ENCODE measurements around the gene DAPK3.

DNA sequence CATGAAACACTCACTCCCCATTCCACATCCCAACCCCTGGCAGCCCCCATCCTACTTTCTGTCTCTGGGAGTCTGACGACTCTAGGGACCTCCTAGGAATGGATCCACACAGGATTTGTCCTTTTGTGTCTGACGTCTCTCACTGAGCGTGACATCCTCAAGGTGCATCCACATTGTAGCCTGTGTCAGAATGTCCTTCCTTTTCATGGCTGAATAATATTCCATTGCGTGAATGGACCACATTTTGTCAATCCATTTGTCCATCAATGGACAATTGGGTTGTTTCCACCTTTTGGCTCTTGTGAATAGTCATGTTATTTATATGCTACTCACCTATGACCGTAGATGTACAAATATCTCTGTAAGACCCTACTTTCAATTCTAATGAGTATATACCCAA is 54.9 kb downstream of the DAPK3 start:
- TF ChIP-seq, protein P1, sequence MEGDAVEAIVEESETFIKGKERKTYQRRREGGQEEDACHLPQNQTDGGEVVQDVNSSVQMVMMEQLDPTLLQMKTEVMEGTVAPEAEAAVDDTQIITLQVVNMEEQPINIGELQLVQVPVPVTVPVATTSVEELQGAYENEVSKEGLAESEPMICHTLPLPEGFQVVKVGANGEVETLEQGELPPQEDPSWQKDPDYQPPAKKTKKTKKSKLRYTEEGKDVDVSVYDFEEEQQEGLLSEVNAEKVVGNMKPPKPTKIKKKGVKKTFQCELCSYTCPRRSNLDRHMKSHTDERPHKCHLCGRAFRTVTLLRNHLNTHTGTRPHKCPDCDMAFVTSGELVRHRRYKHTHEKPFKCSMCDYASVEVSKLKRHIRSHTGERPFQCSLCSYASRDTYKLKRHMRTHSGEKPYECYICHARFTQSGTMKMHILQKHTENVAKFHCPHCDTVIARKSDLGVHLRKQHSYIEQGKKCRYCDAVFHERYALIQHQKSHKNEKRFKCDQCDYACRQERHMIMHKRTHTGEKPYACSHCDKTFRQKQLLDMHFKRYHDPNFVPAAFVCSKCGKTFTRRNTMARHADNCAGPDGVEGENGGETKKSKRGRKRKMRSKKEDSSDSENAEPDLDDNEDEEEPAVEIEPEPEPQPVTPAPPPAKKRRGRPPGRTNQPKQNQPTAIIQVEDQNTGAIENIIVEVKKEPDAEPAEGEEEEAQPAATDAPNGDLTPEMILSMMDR (IDR thresholded peaks at IDR 0.05) = no peak
- TF ChIP-seq POLR2A (IDR thresholded peaks at IDR 0.05) = no peak
